Central memory CD4-positive, alpha-beta T cell (primary cell): ENCODE measurements around the gene KIF26A.

ENCODE experiments used
- DNase-seq: peaks from one replicate; pipeline ENCODE4 v3.0.0; 2022
- total RNA-seq, 3 experiments: gene quantifications; one replicate each; lab custom pipeline; 2026; lab: John Stamatoyannopoulos, UW

Gene KIF26A
- 0 to 1.5 (median 0.78) reads per million in 3 experiments for total RNA-seq

GRCh38 chr14:104138098-104138717, at the start of gene KIF26A:
TSS of gene KIF26A (plus strand) at chr14:104138587. CDS start at chr14:104138723, 136 bp downstream.
- no peak for DNase-seq

GRCh38 chr14:104090071-104090748, 48.2 kb upstream of the KIF26A start:
- no peak for DNase-seq

DNA sequence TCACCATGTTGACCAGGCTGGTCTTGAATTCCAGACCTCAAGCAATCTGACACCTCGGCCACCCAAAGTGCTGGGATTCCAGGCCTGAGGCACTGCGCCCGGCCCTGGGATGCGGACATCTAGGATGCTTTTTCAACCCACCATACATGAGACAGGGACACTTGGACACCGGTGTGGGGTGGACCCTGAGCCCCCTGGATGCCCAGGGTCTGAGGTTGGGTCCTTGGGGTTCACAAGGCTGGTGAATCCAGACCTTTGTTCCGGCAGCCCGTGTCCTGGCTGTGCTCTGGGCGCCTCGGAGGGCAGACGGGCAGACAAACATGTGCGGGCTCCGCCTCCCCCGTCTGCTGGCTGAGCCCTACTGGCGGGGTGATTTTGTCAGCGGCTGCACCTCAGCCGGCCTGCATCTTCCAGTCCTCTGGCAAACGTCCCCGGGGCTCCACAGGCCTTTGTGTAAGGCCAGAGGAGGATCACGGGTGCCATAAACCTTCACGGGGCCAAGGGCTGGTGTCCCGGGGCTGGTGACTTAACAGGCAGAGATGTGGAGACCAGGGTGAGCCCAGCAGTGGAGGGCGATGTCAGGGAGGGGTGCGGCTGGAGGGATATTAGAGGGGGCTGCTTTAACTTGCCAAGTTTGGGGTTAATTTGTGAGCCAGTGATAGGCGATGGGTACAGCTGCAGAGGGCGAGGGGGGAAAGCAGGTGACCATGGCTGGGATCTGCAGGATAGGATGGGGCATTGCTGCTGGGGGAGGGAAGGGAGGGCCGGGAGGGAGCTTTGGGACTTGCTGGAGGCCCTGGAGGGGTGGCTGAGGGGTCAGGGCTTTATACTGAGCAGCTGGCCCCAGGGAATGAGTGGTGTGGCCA, 47.1 kb upstream of the KIF26A start:
- DNase-seq: no peak

DNA sequence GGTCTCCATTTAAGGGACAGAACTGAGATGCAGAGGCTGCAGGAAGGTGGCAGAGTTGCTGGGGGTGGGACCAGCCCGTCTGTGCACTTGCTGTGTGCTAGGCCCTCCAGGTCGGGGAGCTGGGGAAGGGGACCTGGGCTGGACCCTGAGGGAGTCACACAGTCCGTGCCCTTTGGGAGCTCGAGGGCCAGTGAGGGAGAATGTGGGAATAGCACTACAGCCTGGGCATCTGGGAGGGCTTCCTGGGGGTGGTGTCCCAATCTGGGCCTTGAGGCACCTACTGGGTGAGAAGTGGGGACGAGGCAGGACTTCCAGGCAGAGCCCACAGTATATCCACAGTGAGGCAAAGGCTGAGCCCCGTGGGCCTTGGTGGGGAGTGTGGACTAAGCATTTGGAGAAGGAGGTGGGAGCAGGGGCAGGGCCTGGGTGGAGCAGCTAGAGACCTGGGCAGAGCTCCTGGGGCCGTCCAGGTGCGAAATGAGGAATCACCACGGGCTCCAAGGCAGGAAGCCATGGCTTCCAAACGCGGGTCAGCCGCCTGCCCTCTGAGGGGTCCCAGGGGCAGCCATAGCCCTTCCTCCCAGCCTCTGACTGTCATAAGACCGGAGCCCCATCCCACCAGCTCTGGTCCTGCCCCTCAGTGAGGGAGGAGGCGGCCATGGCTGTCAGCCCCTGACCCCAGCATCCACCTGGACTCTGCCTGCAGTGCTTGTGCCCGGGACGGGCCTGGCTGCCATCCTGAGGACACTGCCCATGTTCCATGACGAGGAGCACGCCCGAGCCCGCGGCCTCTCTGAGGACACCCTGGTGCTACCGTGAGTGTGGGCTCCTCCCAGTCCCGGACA, 46.2 kb upstream of the KIF26A start:
- no peak for DNase-seq

DNA sequence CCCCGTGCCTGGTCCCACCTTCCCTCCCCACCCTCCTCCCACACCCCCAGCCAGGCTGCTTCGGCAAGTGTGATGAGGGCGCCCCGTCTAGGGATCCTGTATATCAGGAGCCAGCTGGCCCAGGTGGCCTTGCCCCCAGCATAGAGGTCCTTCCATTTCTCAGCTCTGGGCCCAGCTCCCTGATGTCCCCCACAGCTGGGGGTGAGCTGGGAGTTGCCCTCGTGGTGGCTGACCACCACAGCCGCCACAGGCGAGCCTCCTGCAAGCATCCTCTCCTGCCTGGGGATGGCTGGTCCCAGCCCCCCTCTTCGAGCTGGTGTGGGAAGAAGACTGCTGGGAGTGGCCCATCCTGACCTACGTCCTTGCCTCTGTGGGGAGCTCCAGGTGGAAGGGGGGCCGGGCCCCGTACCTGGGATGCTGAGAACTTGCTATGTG, 45.4 kb upstream of the KIF26A start:
- no peak for DNase-seq

GRCh38 chr14:104093366-104094055, 44.9 kb upstream of the KIF26A start:
- no peak for DNase-seq

- no peak for DNase-seq
Measured at GRCh38 chr14:104094056-104094708, 44.2 kb upstream of the KIF26A start.

- DNase-seq: peak; percentile 51
Measured at GRCh38 chr14:104094709-104095425, 43.5 kb upstream of the KIF26A start.

- no peak for DNase-seq
Measured at GRCh38 chr14:104095426-104096310, 42.7 kb upstream of the KIF26A start.

DNA sequence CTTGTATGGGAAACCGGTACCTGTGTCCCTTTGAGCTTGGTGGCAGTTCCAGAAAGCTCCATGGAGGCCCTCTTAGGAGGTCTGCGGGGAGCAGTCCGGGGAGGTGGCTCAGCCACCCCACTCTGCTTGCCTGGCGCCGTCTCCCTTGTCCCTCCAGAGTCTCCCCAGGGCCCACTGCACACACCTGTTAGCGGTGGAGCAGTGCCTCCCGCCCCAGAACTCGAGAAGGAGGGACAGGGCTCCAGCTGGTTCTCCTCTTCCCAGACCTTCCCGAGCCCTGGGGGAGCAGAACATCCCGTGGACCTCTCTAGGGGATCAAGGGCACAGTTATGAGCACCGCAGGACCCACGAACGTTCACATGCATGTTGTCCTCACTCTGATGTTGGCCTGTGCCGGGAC, 42.1 kb upstream of the KIF26A start:
- no peak for DNase-seq

DNA sequence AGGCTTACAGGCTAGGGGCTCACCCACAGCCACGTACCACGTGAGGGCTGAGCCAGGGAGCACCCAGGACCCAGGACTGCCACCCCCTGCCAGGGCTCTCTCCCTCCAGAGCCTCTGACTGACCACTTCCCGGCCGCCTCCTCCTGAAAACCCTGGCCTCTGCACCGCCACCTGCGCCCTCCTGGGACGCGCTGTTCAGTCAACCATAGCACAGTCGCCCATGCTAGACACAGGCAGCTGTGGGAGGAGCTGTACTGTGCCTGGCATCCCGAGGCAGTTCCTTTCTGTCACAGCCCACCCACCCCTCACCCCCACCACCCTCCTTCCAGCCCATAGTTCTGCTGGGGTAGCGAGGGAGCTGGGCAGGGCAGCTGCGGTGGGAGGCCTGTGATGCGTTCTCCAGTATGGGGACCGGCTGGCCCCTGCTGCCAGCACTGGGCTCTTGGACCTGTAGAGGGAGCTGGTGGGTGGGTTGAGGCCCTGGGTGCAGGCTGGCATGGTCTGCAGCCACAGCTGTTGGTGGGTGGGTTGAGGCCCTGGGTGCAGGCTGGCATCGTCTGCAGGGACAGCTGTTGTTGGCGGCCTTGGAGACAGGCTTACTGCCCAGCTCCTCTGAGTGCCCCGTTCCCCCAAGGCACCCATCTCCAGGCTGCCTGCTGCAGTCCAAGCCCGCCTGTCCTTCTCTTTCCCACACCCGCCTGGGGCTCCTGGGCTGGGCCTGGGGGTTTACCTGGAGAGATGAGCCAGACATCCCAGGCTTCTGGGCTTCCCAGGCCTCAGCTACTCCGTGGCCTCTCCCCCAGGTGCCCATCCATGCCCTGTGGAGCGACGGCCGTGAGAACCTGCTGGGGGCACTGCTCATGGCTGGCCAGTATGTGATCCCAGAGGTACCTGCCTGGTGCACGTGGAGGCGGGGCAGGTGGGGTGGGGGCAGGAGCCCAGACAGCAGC, 41.4 kb upstream of the KIF26A start:
- no peak for DNase-seq

DNA sequence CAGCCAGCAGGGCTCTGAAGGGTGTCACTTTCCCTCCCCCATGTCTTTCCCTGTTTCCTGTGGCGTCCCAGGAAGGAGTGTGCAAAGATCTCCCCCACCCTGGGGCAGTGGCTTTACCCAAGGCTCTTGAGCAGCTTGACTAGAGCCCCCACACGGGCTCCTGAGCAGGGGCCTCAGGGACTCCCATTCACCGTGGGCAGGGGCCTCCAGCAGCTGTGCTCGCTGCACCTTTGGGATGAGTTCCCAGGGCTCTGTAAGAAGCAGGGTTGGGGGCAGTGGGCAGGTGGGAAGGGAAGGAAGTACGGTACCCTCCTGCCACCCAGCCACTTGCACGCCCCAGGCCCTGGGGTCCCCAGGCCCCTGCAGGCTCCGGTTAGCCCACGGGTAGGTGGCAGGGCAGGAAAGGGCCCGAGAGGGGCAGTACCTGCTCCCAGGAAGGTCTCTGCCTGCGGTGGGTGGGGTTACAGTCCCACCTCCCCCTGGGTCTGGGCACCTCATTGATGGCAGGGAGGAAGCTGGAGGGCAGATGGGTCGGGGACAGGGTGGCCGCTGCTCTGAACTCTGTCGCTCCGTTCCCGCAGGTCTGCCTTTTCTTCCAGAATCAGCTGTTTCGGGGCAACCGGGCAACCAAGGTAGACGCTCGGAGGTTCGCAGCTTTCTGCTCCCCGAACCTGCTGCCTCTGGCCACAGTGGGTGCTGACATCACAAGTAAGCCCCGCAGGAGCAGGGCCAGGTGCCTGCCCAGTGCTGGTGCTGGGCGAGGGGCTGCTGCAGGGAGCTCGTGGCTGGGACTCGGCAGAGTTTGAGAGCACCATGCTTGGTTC, 39.9 kb upstream of the KIF26A start:
- DNase-seq: no peak

GRCh38 chr14:104099096-104100041, 39.0 kb upstream of the KIF26A start:
- no peak for DNase-seq

- no peak for DNase-seq
Measured at GRCh38 chr14:104100171-104101085, 38.0 kb upstream of the KIF26A start.

GRCh38 chr14:104101086-104101621, 37.2 kb upstream of the KIF26A start:
- DNase-seq: no peak
